ENCODE data around the gene INTS4.
A peak's percentile ranks its signal among the peaks of the same experiment; 100 is the strongest.
"Not testable (repeated sequence)": the region's sequence is repeated elsewhere in the genome, so short reads cannot be mapped to it uniquely, and the experiment has no call there.

Gene INTS4

DNA sequence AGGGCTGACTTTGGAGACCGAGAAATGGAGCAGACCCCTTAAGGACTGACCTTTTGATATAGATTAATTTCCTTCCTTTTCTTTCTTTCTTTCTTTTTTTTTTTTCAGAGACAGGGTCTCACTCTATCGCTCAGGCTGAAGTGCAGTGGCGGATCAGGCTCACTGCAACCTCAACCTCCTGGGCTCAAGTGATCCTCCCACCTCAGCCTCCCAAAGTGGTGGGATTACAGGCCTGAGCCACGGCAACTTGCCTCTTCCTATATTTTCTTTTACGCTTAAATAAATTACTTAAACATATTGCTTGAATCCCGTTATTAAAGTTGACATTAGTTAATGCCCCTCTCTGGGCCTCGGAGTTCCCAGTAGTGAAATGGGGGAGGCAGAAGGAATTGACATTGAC, 29.0 kb upstream of the INTS4 start:
- DNase-seq: no peak

DNA sequence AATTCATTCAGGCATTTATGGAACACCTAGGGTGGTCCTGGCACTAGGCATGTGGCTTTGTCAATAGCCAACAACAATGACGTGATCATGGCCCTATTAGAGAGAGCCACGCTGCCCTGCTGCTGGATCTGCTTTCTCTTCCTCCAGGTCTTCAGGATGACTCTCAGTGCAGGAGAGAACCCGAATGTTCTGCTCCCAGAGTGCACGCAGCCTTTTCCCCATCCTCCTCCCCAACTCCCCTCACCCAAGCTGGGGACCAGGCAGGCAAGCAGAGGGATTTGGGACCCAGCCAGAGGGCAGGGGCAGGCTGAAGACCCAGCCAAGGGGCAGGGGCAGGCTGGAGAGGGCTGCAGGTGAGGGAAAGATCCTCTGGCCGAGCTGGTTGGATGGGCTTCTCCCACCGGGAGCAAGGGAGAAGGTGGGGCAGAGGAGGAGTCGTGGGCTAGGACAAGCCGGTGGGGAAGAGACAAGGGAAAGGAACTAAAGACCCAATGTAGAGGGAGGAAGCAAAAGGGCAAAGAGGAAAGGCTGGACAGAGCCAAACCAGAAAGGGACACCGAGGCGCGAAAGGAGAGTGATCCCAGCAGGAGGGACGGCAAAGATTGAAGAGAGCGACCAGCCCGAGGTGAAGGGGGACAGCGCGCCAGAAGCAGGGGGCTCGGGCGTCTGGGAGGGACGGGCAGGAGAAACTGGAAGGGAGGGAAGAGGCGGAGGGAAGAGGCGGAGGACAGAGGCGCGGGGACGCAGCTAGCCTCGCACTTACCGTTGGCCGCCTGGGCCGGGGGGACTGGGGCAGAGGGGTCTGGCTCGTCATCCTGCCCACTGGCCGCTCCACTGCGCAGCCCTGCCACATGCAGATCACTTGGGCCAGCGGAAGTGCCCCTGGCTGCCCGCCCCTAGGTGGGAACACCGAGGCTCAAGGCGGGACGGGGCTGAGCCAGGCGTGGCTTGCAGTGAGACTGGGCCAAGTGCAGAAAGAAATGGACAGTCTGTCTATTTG, 28.2 kb upstream of the INTS4 start, which contains the start of gene KCTD14:
Gene KCTD14, minus strand, starts transcription at position 880 of the 1,000 bp plus-strand sequence. Its CDS starts 27 bp downstream, at position 853.
- no peak for DNase-seq

DNA sequence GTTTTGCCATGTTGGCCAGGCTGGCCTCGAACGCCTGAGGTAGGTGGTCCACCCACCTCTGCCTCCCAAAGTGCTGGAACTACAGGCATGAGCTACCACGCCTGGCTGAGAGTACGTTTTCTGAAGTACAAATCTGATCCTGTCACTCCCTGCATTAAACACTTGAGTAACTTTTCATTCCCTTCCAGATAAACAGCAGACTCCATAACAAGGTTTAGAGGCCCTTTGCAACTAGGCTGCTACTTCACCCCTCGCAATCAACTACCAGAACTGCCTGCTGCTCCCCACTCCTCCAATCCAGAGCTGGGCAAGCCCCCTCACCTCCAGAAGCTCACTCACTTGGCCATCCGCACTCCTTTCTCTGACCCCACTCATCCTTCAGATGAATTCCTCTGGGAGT, 27.1 kb upstream of the INTS4 start:
- DNase-seq: no peak

DNA sequence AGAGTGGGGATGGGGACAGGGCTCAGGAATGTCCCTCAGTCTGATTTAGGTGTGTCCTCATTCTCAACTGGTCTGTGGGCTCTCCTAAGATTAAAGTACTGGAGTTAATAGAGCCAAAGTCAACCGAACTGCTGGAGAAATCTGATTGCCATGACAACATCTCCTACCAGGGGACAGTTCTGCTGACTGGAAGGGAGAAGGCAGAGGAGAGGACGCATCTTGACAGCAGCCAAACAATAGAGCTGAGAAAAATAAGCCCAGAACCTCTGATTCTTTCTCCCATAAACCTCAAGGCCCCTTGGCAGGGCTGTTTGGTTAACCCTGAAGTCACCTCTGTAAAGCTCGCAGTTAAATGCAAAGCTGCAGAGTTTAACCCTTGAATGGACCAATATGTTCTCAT, 25.8 kb upstream of the INTS4 start:
- DNase-seq: no peak

DNA sequence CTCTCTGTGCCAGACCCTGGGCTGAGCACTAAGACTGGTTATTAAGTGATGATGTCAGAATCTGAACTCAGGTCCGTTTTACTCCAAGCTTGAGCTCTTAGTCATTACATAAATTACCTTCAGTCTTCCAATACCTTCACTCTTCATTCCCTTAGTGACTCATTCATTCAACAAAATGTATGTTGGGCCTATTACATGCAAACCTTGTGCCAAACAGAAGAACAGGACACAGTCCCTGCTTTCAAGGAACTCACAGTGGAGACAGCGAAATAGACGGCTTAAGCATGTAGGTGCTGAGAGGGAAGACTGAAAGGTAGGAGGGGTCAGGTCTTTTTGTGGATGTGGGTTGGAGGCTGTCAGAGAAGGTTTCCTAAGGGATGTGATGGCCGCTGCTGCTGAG, 25.3 kb upstream of the INTS4 start:
- DNase-seq: no peak

DNA sequence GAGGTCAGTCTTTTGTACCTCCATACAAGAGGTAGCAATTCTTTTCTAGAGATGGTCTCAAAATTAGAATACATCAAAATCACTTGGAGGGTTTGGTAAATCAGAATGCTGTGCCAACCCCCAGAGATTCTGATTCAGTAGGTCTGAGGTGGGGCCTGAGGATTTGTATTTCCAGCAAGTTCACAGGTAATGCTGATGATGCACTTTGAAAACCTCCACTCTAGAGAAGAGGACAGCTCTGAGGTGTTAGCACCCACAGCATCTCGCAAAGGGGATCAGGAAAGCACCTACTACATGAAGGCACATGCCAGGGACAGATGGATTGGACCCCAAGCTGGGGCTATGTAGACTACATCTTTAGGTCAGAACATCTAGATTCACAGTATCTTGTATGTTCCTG, 21.4 kb upstream of the INTS4 start:
- DNase-seq: no peak

DNA sequence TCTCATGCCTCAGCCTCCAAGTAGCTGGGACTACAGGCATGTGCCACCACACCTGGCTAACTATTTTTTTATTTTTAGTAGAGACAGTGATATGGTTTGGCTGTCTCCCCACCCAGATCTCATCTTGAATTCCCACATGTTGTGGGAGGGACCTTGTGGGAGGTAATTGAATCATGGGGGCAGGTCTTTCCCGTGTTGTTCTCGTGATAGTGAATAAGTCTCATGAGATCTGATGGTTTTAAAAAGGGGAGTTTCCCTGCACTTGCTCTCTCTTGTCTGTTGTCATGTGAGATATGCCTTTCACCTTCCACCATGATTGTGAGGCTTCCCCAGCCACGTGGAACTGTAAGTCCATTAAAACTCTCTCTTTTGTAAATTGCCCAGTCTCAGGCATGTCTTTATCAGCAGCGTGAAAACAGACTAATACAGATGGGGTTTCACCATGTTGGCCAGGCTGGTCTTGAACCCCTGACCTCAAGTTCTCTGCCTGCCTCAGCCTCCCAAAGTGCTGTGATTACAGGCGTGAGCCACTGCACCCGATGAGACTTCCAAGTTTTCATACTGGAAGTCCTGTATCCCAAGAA, 20.6 kb upstream of the INTS4 start:
- DNase-seq: not testable (repeated sequence)

DNA sequence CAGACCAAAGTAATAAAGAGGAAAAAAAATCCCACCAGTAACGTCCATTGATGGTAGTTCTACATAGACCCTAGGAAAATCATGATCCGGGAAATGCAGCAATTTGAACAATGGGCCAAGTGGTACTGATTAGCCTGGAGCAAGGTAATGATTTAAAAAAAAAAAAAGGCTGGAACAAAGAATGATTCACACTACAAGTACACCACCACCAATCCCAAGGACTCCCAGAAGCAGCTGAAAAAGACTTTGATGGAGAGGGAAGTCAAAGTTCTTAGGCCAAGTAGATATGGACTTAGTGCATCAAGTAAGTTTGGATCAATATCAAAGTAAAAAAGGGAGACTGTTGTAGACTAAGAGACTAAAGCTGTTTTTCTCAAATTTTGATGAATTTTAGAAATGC, 16.8 kb upstream of the INTS4 start:
- no peak for DNase-seq

DNA sequence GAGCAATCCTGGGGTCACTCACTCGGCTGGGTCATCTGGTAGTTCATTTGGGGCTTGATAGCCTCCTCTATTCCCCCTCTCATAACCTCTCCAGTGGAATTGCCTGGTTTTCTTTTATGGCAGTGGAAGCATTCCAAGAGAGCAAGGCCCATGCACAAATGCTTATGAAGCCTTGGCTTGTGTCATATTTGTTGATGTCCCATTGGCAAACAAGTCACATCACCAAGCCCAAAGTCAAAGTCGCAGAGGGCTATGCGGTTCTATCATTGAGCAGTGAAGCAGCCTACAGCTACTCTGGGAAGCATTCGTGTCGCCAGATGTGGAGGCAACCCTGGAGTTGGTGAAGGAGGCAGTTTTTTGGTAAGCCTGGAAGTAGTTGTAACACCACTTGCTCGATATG, 16.3 kb upstream of the INTS4 start:
- DNase-seq: no peak

DNA sequence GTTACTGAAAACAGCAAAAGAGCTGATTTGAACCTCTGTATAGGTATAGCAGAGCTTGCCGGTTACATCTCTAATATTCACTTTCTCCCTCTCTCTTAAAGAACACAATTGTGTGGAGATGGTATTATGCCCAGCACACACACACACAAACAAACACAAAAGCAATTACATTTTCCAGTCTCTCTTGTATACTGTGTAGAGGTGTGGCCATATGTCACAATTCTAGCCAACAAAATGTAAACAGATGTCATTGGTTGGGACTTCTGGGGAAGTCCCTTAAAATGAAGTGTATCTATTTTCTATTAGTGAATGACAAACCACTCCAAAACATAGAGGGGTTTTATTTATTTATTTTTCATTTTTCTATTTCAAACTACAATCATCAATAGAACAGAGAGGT, 15.8 kb upstream of the INTS4 start:
- DNase-seq: no peak

DNA sequence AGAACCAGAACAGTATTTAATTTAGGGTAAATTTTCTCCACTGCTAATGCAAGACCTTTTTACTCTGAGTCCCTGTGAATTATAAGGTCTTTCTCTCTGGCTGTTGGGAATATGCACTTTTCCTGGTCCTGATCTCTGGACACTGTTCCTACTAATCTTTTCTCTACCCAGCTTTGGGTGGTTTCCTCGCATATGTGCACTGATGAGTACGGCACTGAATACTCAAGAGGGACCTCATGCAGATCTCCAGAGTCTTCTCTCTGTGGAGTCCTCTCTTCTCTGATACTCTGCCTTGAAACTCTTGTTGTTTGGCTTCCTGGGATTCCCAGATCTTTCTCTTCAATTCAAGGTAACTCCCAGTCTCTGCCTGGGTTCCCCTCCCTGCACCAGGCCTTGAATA, 14.6 kb upstream of the INTS4 start:
- DNase-seq: no peak

DNA sequence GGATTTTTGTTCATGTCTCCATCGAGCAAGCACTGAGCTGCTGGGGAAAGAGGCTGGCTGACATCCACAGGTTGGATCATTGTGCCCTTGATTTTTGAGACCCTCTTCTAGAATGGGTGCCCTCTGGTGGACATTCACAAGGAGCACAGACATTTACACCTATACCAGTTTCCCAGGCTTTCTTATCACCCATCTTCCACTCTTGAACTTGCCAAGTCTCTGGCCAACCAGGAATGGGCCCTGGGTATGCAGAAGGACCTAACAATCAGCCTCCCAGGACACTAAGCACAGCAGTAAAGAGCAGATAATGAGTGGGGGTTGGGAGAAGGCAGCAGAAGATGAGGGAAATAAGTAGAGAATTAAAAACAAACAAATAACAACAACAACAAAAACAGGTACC, 5.7 kb upstream of the INTS4 start:
- peak; percentile 65 to 79 for DNase-seq

DNA sequence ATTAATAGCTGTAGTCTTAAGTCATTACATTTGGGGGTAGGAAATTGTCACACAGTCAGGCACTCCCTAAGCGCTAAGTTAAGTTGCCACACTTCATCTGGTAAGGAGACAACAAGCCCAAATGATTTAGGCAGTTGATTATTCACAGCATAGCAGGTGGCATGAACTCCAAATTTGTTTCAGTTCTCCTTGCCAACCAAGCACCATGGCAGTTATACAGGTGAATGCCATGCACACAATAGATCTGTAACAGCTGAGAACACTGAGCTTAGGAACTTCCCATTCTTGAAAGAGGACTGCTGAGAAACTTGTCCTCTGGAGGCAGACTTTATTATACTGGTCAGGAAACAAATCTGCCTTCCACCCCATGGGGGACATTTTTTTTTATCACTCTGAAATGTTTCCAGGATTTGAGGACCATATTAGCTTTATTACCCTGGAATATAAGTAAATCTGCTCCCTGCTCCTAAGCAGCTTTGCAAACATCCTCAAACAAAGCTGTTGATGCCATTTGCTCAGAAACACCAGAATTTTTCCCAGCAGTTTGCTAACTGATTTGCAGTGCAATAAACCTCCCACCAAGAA, 5.1 kb upstream of the INTS4 start:
- DNase-seq: no peak

DNA sequence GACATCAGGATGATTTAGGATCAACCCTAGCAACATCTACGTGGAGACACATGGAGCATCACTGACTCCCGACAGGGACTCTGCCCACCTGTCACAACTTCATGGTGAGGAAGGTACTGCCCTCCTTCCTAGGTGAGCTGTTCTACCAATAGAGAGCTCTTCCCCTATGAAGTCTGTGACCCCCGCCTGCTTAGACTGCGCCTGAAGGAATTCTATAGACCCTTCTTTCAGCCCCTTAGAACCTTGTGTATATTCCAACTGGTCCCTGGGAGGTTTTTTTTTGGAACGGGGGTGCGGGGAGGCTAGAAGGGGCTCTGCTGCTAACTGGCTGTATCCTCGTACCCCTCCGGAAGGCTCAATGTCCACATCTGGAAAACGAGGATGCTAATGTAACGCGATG, 566 bp downstream of the INTS4 start:
- no peak for DNase-seq

DNA sequence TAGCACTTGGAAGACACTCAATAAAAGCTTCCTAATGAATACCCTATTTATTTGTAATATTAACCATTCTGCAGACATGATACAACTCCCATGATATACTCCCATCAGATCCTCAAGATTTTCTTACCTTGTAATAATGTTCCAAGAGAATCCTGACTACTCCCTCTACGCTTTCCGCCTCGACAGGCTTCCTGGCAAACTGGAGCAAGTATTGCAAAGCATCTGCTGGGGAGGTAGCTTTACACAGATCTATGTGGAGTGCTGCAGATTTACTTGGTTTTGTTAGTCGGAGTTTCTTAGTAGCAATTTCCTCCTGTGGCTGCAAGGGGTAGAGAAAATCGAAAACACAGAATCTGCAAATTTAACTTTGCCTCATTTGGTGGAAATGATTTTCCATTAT, 3.5 kb downstream of the INTS4 start:
- DNase-seq: no peak

DNA sequence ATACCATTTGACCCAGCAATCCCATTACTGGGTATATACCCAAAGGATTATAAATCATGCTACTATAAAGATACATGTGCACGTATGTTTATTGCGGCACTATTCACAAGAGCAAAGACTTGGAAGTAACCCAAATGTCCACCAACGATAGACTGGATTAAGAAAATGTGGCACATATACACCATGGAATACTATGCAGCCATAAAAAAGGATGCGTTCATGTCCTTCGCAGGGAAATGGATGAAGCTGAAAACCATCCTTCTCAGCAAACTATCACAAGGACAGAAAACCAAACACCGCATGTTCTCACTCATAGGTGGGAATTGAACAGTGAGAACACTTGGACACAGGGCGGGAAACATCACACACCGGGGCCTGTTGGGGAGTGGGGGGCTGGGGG, 8.0 kb downstream of the INTS4 start:
- DNase-seq: not testable (repeated sequence)

DNA sequence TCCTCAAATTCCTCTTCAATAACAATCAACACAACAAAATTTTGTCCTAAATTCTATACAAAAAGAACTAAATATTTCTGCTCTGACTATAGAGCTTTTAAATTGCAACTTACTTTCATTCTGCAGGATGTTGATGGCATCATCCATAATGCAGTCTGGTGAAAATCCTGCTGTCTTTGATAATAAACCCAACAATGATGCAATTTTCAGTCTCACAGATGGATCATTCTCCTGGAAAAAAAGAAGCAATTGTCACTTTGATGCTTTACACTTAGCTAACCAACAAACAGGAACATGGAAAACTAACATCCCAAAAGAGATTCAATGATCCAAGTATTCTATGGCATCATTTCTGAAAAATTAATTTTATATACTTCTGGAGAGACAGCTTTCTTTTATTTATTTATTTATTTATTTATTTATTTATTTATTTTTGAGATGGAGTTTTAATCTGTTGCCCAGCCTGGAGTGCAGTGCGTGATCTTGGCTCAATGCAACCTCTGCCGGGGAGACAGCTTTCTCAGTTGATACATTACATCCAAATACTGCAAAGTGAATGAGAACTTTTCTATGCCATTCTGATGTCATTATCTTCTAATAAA, 13.0 kb downstream of the INTS4 start:
- no peak for DNase-seq

DNA sequence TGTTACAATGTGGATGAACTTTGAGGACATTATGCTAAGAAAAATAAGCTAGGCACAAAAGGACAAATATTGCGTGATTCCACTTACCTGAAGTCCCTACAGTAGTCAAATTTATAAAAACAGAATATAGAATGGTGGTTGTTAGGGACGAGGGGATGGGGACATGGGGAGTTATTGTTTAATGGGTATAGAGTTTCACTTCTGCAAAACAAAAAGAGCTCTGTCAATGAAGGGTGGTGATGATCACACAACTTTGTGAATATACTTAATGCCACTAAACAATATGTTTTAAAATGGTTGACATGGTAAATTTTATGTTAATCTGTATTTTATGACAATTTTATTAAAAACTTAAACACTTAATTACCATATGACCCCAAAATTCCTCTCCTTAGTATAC, 26.1 kb downstream of the INTS4 start:
- DNase-seq: no peak

DNA sequence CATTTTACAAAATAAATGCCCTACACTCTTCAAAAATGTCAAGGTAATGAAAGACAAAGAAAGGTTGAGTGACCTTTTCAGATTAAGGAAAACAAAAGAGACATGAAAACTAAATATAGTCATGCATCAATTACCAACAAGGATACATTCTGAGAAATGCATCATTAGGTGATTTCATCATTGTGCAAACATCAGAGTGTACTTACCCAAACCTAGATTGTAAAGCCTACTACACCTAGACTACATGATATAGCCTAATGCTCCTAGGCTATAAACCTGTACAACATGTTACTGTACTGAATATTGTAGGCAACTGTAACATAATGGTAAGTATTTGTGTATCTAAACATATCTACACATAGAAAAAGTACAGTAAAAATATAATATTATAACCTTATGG, 26.7 kb downstream of the INTS4 start:
- DNase-seq: no peak

DNA sequence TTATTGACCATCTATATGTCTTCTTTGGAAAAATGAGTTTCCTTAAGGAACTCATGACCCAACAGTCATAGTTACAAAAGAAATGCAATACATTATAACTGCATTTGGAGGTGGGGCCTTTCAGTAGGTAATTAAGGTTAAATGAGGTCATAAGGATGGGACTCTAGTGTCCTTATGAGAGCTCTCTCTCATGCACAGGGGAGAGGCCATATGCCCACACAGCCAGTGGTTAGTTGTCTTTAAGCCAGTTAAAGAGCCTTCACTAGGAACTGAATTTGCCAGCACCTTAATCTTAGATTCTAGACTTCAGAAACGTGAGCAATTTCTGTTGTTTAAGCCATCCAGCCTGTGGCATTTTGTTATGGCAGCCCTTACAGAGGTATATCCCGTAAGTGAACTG, 27.3 kb downstream of the INTS4 start:
- DNase-seq: no peak

DNA sequence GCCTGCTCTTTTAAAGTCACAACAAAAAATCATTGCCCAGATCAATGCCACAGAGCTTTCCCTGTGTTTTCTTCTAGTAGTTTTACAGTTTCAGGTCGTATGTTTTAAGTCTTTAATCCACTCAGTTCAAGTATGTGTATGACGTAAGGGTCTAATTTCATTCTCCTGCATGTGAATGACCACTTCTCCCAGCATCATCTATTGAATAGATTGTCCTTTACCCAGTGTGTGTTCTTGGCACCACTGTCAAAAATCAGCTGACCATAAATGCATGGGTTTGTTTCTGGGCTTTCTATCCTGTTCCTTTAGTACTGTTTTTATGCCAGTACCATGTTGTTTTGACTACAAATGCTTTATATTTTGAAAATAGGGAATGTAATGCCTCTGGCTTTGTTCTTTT, 28.1 kb downstream of the INTS4 start:
- no peak for DNase-seq

DNA sequence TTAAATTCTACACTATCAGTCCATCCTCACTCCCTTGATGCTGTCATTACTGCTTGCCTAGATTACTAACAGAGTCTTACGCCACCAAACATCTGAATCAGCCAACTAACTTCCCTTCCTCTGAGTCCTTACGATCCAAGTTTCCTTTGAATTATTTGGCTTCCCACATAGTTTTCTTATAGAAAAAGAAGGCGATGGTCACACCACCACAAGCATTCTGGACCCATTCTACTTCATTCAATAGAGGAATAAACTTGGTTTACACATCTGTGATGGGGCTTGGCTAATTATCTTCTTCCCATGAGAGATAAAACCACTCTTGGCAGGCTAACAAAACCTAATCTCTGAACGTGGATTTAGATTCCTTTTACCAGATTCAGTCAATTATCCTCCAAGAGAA, 35.0 kb downstream of the INTS4 start:
- no peak for DNase-seq

DNA sequence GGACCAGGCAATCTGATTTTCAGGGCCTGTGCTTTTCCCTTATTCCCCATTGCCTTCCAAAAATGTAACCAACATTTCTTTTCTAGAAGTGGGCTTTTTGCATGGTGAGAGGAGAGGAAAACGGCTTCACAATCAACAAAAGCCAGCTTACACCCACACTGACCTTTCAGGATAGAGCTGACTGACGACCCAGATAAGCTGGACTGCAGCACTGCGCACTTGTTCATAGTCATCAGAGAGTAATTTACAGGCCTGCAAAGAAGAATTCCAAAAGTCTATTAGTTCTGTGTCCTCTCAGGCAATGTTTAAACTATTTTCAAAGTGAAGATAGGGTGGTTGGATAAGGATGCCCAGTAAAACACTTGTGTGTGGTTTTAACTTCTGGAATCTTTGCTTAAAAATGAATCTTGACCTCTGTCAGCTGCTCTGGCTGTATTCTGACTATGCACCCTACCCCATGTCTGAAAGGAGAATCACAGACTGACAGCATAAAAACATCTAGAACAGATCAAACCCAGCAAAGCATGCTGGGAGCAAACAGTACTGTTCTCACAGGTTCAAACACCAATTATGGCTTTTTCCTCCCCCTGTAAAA, 35.8 kb downstream of the INTS4 start:
- DNase-seq: not testable (repeated sequence)

Measured in AML-193 (cell line).